Measurements from ENCODE around the gene BNC2.

GRCh38 chr9:16460696-16461095 is 409.8 kb downstream of the BNC2 start:
- TF ChIP-seq CTCF (IDR thresholded peaks at IDR 0.05) (no peak), POLR2A (IDR thresholded peaks at IDR 0.05) (no peak)

Measured in right lobe of liver (tissue), 4 donors.